ENCODE results near the gene SLC38A10. TPM values are rescaled to one million over a fixed set of nuclear protein-coding genes. Genes with fewer than 3 reads are reported as not detected.
A peak's percentile ranks its signal among the peaks of the same experiment; 100 is the strongest.

Gene SLC38A10
- total RNA-seq, 1 experiment from 2014 or later, result 109 TPM

DNA sequence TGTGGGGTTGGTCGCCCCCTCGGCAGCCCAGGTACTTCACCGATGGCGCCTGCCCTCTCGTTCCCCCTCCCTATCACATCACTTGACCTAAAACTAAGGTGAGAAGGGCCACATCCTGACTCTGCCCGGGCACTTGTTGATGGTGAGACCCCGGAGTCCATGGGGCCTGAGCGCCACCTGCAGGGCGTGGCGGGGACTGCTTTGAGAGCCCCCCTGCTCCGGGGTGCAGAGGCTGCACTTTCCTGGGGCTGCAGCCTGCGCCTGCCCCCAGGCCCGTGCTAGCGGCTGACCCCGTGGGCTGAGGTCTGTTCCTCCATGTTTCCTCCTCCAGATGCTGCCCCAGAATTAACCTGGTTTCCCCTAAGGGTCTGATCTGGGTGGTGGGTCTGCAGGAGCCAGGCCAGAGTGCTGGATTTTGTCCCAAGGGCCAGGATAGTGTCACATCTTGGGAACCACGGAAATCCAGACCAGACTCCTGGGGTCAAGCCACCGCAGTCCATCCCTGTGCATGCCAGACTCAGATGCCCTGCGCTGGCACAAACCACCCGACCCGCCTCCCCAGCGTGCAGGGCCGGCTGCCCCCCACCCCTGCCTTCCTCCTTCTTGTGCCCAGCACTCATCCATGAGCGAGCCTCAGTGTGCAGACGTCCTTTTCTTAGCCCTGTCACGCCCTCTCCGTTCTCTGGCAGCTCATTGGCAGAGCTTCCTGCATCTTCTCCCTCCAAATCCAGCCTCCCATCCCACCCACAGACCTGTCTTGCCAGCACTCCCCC lies 53.3 kb downstream of the SLC38A10 start (continued):
- no peak for TF ChIP-seq REST (IDR thresholded peaks at IDR 0.05; ENCODE audit: low read depth)
- TF ChIP-seq CBX3 (IDR thresholded peaks at IDR 0.05; ENCODE audit: low read depth), result no peak
- no peak for TF ChIP-seq SRF (IDR thresholded peaks at IDR 0.05; ENCODE audit: low read depth)

- DNase-seq (ENCODE audit: low read depth, low spot score), result no peak
- Histone ChIP-seq H4K20me1 (ENCODE audit: insufficient read depth) (no peaks in the 10 kb centered on the region), H2AFZ (ENCODE audit: low read depth, low read length, poor library complexity, severe bottlenecking) (no peak overlapping the region), H3K9me2 (ENCODE audit: insufficient read depth) (no peaks in the 10 kb centered on the region), H3K4me2 (ENCODE audit: low read length) (peak overlapping the region; percentile 99), H3K4me1 (ENCODE audit: control insufficient read depth in 1 of 2, insufficient read depth in 2 of 2, low read length in 2 of 2) (peaks cover 12 to 35% of the 10 kb centered on the region in 2 experiments; a peak in 3 of 4 replicates), H3K27ac (ENCODE audit: low read depth, low read length) (peak overlapping the region; percentile 86), H3K9ac (ENCODE audit: low read length) (no peak overlapping the region), H3K79me2 (ENCODE audit: insufficient read depth, low read length) (peaks cover 50% of the 10 kb centered on the region), H3K9me3 (ENCODE audit: control insufficient read depth in 1 of 2, insufficient read depth in 1 of 2, low read depth in 1 of 2, low read length in 2 of 2) (no peaks in the 10 kb centered on the region), H3K27me3 (ENCODE audit: insufficient read depth, low read length) (no peaks in the 10 kb centered on the region), H3K4me3 (replicated peaks in 1 of 2; ENCODE audit: low read depth in 1 of 2, low read length in 2 of 2) (no peak overlapping the region), H3K36me3 (ENCODE audit: control insufficient read depth in 1 of 2, insufficient read depth in 2 of 2, low read length in 2 of 2) (peaks cover 2 to 10% of the 10 kb centered on the region in 2 experiments; a peak in 1 of 4 replicates)
- ATAC-seq, result no peak
- no peak for TF ChIP-seq EZH2phosphoT487 (IDR thresholded peaks at IDR 0.05; ENCODE audit: borderline replicate concordance)
- no peak for TF ChIP-seq FOSL1 (IDR thresholded peaks at IDR 0.05; ENCODE audit: low read depth)
- no peak for TF ChIP-seq TCF7L2 (IDR thresholded peaks at IDR 0.05; ENCODE audit: borderline replicate concordance, extremely low read depth, insufficient read depth, insufficient read length)
- TF ChIP-seq ELF1 (IDR thresholded peaks at IDR 0.05; ENCODE audit: borderline replicate concordance, low read depth), result no peak
- no peak for TF ChIP-seq RAD21 (IDR thresholded peaks at IDR 0.05; ENCODE audit: low read depth)
- no peak for TF ChIP-seq SRF (IDR thresholded peaks at IDR 0.05; ENCODE audit: low read depth)
- no peak for TF ChIP-seq SIN3A (IDR thresholded peaks at IDR 0.05; ENCODE audit: low read depth)
- no peak for TF ChIP-seq SP1 (IDR thresholded peaks at IDR 0.05; ENCODE audit: low read depth)
- TF ChIP-seq EZH2 (IDR thresholded peaks at IDR 0.05), result no peak
- TF ChIP-seq CBX3 (IDR thresholded peaks at IDR 0.05; ENCODE audit: low read depth), result no peak
- no peak for TF ChIP-seq ZFX (IDR thresholded peaks at IDR 0.05)
- no peak for TF ChIP-seq CTCF (IDR thresholded peaks at IDR 0.05 in 2 of 3, conservative IDR thresholded peaks at IDR 0.05 in 1 of 3; ENCODE audit: borderline replicate concordance in 1 of 3, insufficient read depth in 1 of 3, low read depth in 2 of 3, low read length in 2 of 3)
- no peak for TF ChIP-seq POLR2A (IDR thresholded peaks at IDR 0.05; ENCODE audit: borderline replicate concordance, extremely low read depth, insufficient read depth, insufficient read length)
- CTCF ChIA-PET, result no interaction called here
- intact Hi-C loops (cut with micrococcal nuclease), result loop anchor here (1.0 kb wide), 2 partner anchors 99 to 252 kb away; no protein-coding TSS in a partner anchor
- BruUV-seq (replicated peaks), result no TSS peak
- RAD21 ChIA-PET (ENCODE audit: low non-redundant PET in 1 of 2, low total read pairs in 2 of 2, uncharacterized antibody in 2 of 2, unreplicated experiment in 2 of 2), result no interaction called here
- POLR2A ChIA-PET, result no interaction called here
These were observed 53.9 kb downstream of the SLC38A10 start for GRCh38 chr17:81241203-81241602.
